Thoracic aorta (tissue), 2 donors: ENCODE results near the gene ADAD2. TPM values are rescaled to one million over a fixed set of nuclear protein-coding genes. Genes with fewer than 3 reads are reported as not detected.

Experiments
- ATAC-seq: fragments of 150-250 bp; one replicate; pipeline ENCODE4 v1.8.0; 2017; ENCODE audit warnings: low read depth; ENCODE audit not compliant: insufficient number of reproducible peaks, low FRiP score
- DNase-seq: peaks from one replicate; pipeline ENCODE4 v3.0.0-alpha.2; 2020; ENCODE audit warnings: low spot score
- H3K27ac ChIP-seq, 2 donors: fragments of 200-600 bp; sonication (generic); 1 replicate in 1 of 2; 2 replicates in 1 of 2; pipeline ENCODE4 v1.5.1; 2016; ENCODE audit warnings: mild to moderate bottlenecking in 2 of 2, moderate library complexity in 2 of 2
- H3K27me3 ChIP-seq: fragments of 200-600 bp; sonication (generic); replicated peaks from 2 replicates; pipeline ENCODE4 v1.6.0; 2016; ENCODE audit warnings: mild to moderate bottlenecking; ENCODE audit not compliant: insufficient read depth
- H3K36me3 ChIP-seq: fragments of 200-600 bp; sonication (generic); one replicate; pipeline ENCODE4 v1.5.1; 2016
- H3K4me1 ChIP-seq, 2 donors: fragments of 200-600 bp; sonication (generic); 1 replicate in 1 of 2; 2 replicates in 1 of 2; pipeline versions ENCODE4 v1.5.1 to v1.6.0; 2016; ENCODE audit warnings: low read depth in 2 of 2, mild to moderate bottlenecking in 1 of 2; ENCODE audit not compliant: control insufficient read depth in 1 of 2
- H3K4me3 ChIP-seq: fragments of 200-600 bp; sonication (generic); 2 replicates; pipeline ENCODE4 v1.5.1; 2016; ENCODE audit warnings: mild to moderate bottlenecking
- H3K9me3 ChIP-seq: fragments of 200-600 bp; sonication (generic); 2 replicates; pipeline ENCODE4 v1.5.1; 2016
- total RNA-seq, 2 donors: library from RNA; depleted of rRNA; stranded (reverse); fragments of >200 nt; gene quantifications; one replicate each; pipeline versions ENCODE4 v1.1.0 to v1.2.3, GENCODE V29; 2016
- TF ChIP-seq, protein P1 (sequence below): fragments of 200-600 bp; sonication (generic); IDR thresholded peaks from one replicate; pipeline ENCODE4 v1.5.1; 2019; ENCODE audit warnings: antibody characterized with exemption

Gene ADAD2
- total RNA-seq, 2 donors from 2014 or later: not detected

DNA sequence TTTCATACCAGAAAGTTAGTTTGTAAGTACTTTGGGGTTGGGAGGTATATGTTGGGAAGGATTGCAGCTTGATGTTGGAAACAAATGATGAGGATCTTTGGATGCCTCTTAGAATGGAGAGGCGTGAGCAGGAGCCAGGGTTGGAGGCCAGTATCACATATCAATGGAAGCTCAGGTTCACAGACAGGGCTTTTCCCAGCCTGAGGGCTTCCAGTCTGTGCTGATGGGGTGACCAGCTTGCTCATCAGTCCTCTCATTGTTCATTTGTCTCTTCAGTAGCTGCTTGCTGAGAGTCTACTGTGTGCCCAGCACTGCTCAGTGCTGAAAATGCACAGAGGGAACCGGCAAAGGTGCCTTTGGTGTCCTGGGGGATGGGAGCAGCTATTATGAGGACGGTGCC, 40.0 kb upstream of the ADAD2 start:
- H3K9me3 ChIP-seq: no peaks in the 10 kb centered on the region
- no peak overlapping the region for H3K4me3 ChIP-seq
- TF ChIP-seq, protein P1, sequence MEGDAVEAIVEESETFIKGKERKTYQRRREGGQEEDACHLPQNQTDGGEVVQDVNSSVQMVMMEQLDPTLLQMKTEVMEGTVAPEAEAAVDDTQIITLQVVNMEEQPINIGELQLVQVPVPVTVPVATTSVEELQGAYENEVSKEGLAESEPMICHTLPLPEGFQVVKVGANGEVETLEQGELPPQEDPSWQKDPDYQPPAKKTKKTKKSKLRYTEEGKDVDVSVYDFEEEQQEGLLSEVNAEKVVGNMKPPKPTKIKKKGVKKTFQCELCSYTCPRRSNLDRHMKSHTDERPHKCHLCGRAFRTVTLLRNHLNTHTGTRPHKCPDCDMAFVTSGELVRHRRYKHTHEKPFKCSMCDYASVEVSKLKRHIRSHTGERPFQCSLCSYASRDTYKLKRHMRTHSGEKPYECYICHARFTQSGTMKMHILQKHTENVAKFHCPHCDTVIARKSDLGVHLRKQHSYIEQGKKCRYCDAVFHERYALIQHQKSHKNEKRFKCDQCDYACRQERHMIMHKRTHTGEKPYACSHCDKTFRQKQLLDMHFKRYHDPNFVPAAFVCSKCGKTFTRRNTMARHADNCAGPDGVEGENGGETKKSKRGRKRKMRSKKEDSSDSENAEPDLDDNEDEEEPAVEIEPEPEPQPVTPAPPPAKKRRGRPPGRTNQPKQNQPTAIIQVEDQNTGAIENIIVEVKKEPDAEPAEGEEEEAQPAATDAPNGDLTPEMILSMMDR: no peak
- ATAC-seq (no peak), DNase-seq (no peak)
- no peaks in the 10 kb centered on the region for H3K36me3 ChIP-seq
- no peak overlapping the region for H3K27ac ChIP-seq
- H3K27me3 ChIP-seq: no peaks in the 10 kb centered on the region
- H3K4me1 ChIP-seq: no peaks in the 10 kb centered on the region

DNA sequence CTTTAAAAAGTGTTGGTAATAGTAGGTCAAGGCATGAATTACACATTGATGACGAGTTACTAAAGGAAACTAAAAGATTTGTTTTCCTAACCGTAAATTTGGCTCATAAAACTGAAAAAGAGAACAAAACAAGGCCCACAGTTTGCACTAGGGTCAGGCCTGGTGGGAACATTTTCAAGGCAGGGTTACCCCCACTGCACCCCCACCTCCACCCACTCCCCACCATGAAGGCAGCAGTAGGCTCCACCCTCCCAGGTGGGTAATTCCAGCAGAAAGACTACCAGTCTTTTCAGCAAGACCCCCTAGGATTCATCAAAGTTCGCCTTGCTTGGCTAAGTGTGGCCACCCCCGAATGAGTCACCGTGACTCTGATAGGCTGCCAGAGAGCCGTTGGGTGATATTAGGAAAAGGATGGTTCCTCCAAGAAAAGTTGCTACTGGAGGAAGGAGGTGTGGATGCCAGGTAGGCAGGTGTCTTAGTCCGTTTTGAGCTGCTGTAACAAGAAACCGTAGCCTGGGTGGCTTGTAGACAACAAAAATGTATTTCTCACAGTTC, 37.2 kb upstream of the ADAD2 start:
- no peak overlapping the region for H3K4me3 ChIP-seq
- H3K4me1 ChIP-seq: no peaks in the 10 kb centered on the region
- H3K27me3 ChIP-seq: peaks cover 6% of the 10 kb centered on the region
- H3K36me3 ChIP-seq: no peaks in the 10 kb centered on the region
- DNase-seq (no peak), ATAC-seq (no peak)
- H3K9me3 ChIP-seq: no peaks in the 10 kb centered on the region
- TF ChIP-seq, protein P1: no peak
- no peak overlapping the region for H3K27ac ChIP-seq

DNA sequence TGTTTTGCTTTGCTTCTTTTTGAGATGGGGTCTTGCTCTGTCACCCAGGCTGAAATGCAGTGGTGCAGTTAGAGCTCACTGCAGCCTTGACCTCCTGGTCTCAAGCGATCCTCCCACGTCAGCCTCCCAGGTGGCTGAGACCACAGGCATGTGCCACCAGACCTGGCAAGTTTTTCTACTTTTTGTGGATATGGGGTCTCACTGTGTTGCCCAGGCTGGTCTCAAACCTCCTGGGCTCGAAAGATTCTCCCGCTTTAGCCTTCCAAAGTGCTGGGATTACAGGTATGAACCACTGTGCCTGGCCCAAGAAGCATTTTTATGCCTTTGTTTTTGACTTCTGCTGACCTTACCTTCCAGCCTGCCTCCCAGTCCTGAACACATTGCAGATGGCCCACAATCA, 35.7 kb upstream of the ADAD2 start:
- no peak for DNase-seq
- TF ChIP-seq, protein P1: no peak
- H3K36me3 ChIP-seq: no peaks in the 10 kb centered on the region

DNA sequence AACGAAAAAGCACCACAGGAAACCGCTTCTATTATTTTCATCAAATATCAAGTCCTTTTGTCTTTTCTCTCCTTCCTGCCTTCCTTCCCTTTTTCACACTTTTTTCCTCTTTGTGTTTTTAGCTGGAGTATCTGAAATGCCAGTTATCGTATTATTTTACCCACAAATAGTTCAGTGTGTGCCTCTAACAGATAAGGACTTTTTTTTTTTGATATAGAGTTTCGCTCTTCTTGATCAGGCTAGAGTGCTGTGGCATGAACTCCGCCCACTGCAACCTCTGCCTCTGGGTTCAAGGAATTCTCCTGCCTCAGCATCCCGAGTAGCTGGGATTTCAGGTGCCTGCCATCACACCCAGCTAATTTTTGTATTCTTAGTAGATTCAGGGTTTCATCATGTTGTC, 35.2 kb upstream of the ADAD2 start:
- TF ChIP-seq, protein P1: no peak
- DNase-seq (no peak), ATAC-seq (no peak)
- Histone ChIP-seq H3K4me3 (no peak overlapping the region), H3K27me3 (peaks cover 6% of the 10 kb centered on the region), H3K9me3 (no peaks in the 10 kb centered on the region), H3K27ac (no peak overlapping the region), H3K4me1 (no peaks in the 10 kb centered on the region), H3K36me3 (no peaks in the 10 kb centered on the region)

More for the DNA sequence above, 35.7 kb upstream of the ADAD2 start:
- no peak overlapping the region for H3K27ac ChIP-seq
- H3K27me3 ChIP-seq: peaks cover 6% of the 10 kb centered on the region
- no peaks in the 10 kb centered on the region for H3K4me1 ChIP-seq
- H3K4me3 ChIP-seq: no peak overlapping the region
- ATAC-seq: no peak
- H3K9me3 ChIP-seq: no peaks in the 10 kb centered on the region

DNA sequence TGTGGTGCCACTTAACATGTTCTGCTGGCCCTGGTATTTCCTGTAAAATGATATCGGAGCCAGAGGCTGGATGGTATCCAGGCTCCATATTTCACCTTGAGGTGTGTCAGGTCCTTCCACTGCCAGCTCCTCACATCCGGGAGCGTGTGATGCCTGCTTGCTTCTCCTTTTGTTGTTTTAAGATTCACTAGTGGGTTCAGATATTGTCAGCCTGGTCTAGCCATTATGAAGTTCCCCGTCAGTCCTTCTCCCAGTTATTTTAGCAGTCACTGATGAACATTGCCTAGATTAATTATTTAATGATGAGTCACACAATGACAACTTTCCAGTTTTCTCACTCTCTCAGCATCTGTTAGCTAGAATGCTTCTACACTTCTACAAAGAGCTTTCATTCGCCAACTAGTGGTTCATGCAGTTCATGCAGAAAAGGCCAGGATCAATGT, 34.6 kb upstream of the ADAD2 start:
- H3K4me1 ChIP-seq: no peaks in the 10 kb centered on the region
- H3K9me3 ChIP-seq: no peaks in the 10 kb centered on the region
- H3K4me3 ChIP-seq: no peak overlapping the region
- DNase-seq: no peak
- peaks cover 6% of the 10 kb centered on the region for H3K27me3 ChIP-seq
- no peak overlapping the region for H3K27ac ChIP-seq
- no peak for ATAC-seq
- TF ChIP-seq, protein P1: no peak
- no peaks in the 10 kb centered on the region for H3K36me3 ChIP-seq
